GM19438 (cell line): Measurements from ENCODE around the gene PPP1R3G.
"Not testable (repeated sequence)": the region's sequence is repeated elsewhere in the genome, so short reads cannot be mapped to it uniquely, and the experiment has no call there.

ENCODE experiments used
- ATAC-seq: cut with Tn5 transposase; IDR thresholded peaks from one replicate; pipeline ENCODE4 v1.9.1; 2021; ENCODE audit warnings: low read depth; ENCODE audit not compliant: unreplicated experiment

The PPP1R3G gene

DNA sequence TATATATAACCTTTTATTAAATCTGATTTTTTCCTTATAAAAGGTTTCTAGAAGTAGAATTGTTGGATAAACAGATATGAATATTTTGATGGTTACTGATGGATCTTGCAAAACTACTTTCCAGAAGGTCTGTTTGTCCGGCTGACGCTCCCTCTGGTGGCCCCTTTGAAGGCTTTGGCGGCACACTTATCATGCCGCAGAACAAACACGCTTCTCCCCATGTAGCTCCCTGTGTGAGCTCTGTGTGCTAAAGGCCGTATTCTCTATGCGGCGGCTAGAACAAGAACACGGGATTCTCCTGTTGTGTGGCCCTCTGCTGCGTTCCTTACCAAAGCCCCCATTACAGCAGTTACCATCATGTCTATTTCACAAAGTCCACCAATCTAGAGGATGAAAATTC is 30.0 kb downstream of the PPP1R3G start:
- no peak for ATAC-seq

- ATAC-seq, result no peak
These were observed 31.3 kb downstream of the PPP1R3G start for GRCh38 chr6:5116243-5116991.

DNA sequence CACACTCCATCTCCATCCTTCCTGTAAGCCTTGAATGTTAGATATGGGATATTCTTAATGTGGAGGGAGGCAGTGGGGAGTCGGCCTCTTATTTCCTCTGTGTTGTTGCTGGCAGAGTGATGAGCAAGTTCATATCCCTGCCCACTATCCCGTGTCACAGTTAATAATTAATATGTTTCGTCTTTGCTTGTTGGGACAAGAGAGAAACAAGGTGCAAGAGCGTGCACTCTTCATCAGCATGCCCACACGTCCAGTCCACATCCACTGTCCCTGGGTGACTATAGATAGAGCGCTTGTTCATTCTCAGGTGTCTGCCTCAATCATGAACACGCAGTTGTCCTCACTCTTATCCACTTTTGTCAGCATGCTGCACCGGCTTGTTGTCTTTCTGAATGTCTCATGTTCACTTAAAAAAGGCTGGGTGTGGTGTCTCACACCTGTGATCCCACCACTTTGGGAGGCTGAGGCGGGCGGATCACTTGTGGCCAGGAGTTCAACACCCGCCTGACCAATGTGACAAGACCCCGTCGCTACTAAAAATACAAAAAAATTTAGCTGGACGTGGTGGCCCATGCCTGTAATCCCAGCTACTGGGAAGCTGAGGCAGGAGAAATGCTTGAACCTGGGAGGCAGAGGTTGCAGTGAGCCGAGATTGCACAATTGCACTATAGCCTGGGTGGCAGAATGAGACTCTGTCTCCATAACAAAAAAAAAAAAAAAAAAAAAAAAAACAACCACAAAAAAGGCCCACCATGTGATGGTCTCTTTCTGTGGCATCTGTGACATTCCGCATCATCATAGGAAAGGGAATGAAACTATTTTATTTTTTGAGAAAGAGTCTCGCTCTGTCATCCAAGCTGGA is 34.2 kb downstream of the PPP1R3G start:
- ATAC-seq, result no peak

GRCh38 chr6:5120011-5120410 is 34.9 kb downstream of the PPP1R3G start:
- no peak for ATAC-seq

GRCh38 chr6:5120543-5120942 is 35.4 kb downstream of the PPP1R3G start:
- ATAC-seq, result not testable (repeated sequence)

GRCh38 chr6:5121479-5121878 is 36.3 kb downstream of the PPP1R3G start:
- no peak for ATAC-seq

DNA sequence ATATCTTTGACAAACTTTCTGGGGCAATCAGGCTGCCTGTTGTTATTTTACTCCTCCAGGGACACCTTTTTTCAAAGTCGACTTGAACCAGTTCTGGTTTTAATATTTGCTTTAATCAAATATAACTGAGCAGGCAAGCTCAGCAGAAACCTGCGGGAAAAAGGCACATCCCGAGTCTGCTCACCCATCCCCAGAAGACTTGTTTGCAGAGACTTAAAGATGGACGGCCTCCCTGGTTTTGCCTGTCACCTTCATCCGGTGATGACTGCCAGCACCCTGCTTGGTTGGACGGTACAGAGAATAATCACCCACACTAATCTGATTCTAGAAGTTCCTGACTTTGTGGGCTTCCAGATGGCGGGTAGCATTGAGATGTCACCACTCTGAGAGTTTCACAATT is 36.8 kb downstream of the PPP1R3G start:
- no peak for ATAC-seq

DNA sequence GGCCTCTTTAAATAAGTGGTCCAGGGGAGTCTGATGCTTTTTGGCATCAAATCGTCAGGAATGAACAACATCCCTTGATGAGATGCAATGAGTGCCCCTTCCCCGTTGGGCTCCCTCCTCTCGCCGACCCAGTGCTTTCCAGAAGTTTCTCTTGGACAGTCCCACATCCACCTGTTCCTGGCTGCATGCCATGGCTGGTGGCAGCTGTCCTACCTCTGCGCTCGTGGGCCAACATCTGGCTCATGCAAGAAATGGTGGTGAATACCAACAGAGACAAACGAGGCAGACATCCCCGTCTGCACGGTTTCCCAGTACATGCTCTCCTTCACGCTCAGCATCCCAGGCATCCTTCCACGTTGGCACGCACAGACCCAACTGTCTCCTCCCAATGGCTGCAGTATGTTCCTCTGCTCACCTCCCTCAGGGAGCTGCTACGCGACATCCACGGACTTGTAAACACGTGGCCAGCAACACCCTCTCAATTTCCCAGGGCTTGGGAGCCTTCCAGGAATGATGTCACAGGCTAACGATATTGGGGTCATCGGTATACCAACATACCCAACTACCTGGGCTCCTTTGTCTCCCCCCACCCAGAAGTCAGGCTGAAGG is 37.5 kb downstream of the PPP1R3G start:
- no peak for ATAC-seq

- no peak for ATAC-seq
These were observed 38.4 kb downstream of the PPP1R3G start for GRCh38 chr6:5123296-5124143.

DNA sequence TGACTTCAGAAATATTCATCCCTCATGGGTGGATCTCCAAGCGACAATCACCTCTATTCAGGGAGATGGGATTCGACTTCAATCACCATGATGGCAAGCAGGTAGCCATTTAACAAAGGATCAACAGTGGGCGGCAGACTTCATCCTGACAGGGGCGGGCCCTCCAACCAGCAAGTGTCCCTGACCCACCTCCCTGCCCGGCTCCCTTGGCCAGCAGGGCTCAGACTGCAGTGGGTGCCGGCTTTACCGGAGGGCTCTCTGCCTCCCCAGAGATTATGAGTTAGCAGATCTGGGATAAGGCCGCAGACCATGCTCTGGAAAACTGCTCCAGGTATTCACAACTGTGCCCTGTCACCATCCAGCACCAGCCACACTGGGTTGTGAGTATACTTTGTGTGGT is 39.4 kb downstream of the PPP1R3G start:
- ATAC-seq, result no peak

DNA sequence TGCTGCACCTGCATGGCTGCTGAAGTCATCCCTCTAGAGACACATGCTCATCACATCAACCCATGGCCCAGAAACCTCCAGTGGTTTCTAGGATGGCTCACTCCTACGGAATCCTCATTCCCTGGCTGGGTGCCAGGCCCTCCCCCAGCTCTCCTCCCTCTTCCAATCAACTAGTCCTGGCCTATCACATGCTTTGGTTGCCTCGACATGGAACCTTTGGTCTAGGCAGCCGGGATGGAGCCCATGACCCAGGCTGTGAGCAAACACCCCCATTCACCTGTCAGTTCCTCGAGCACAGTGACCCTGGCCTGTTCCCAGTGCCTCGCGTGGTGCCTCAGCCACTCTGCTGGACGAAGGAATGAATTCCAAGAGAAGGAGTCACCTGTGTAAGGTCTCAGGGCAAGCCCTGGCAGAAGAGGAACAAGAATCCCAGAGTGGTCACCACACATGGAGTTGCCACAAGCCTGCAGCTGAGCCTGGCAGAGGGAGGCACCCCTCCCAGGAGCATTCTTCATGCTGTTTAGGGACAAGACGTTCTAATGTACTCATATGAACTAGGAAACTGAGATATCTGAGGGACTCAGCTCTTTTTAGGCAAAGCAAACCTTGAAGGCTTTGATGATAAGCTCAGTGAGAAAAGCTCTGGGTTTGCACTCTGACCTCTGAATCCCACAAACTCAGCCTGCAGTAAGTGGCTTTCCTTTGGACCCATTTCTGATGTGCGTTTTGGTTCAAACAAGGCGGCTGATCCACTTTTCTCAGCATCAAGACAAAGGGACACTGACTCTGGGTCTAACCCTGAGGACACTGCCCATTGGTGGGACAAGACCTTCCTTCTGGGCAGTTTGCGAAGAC is 40.2 kb downstream of the PPP1R3G start:
- no peak for ATAC-seq

GRCh38 chr6:5126214-5126613 is 41.1 kb downstream of the PPP1R3G start:
- no peak for ATAC-seq

DNA sequence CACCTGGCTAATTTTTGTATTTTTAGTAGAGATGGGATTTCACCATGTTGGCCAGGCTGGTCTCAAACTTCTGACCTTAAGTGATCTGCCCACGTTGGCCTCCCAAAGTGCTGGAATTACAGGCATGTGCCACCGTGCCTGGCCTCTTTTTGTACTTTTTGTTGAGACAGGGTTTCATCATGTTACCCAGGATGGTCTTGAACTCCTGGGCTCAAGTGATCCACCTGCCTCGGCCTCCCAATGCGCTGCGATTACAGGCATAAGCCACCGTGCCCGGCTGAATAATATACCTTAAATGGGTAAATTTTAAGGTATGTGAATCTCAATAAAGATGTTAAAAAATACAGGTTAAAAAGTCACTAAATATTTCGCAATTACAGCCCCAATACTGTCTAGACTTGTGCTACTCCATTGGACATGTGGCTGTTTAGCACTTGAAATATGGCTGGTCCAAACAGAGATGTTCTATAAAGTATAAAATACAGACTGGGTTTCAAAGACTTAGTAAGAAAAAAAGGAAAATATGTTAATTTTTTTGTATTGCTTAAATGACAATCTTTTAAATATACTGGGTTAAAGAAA is 42.1 kb downstream of the PPP1R3G start:
- no peak for ATAC-seq

DNA sequence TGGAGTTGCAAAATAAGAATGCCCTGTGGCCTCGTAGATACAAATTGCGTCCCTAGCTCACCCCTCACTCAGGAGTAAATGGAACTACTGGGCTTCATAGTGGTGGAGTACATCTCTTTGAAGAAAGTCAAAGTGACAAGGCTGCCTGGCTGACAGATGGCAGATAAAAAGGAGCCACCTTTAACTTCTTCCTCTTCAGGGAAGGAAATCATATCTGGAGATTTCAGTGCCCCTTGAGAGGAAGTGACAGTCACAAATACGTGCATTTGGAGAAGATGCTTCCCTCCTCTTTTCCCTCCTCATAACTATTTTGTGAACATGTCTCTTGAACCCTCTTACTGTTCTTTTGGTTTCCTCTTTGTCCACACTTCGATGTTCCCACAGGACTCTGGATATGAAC is 43.2 kb downstream of the PPP1R3G start:
- no peak for ATAC-seq

- no peak for ATAC-seq
These were observed 45.2 kb downstream of the PPP1R3G start for GRCh38 chr6:5130135-5130866.

DNA sequence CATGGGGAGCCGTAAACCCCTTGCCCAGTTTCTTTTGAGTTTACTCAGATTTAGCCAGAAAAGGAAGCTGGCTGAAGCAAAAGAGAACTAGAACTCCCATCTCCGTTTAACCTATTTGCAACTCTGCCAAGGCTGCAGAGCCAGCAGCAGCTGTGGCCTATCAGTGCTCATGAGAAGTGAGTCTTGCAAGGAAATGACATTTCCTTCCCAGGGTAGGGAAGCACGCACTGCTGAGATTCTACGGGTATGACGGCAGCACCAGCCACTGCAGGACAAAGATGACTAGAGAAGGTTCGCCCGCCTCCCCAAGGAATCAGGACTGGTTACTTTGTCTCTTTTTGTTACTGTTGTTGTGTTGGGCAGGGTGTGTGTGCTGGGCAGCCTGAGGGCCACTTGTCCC is 47.6 kb downstream of the PPP1R3G start:
- ATAC-seq, result no peak

GRCh38 chr6:5133943-5134342 is 48.8 kb downstream of the PPP1R3G start:
- ATAC-seq, result no peak

- no peak for ATAC-seq
These were observed 50.7 kb downstream of the PPP1R3G start for GRCh38 chr6:5135788-5136376.
